Ovary (tissue), 9 donors: ENCODE data around the gene ERG. TPM values are rescaled to one million over a fixed set of nuclear protein-coding genes. Genes with fewer than 3 reads are reported as not detected.

Source experiments
- DNase-seq, 5 donors: peaks; one replicate each; pipeline ENCODE4 v3.0.0-alpha.2; 2019 to 2020
- H3K27ac ChIP-seq, 2 donors: fragments of 200-600 bp; one replicate each; pipeline versions ENCODE4 v1.5.1 to v1.8.0; 2019 to 2022
- H3K27me3 ChIP-seq: fragments of 200-600 bp; one replicate; pipeline ENCODE4 v1.8.0; 2022
- H3K36me3 ChIP-seq: fragments of 200-600 bp; sonication (generic); one replicate; pipeline ENCODE4 v1.5.1; 2019
- H3K4me1 ChIP-seq: one replicate; pipeline ENCODE4 v1.8.1; 2013; ENCODE audit warnings: mild to moderate bottlenecking, moderate library complexity; ENCODE audit not compliant: insufficient read depth
- H3K4me3 ChIP-seq: fragments of 200-600 bp; sonication (generic); one replicate; pipeline ENCODE4 v1.5.1; 2017
- H3K9me3 ChIP-seq, 2 donors: fragments of 200-600 bp in 1 of 2; sonication (generic) in 1 of 2; one replicate each; pipeline versions ENCODE4 v1.5.1 to v1.8.1; 2013 to 2019; ENCODE audit warnings: mild to moderate bottlenecking in 1 of 2, moderate library complexity in 1 of 2
- EP300 ChIP-seq: sonication (generic); formaldehyde crosslinking; IDR thresholded peaks from one replicate; pipeline ENCODE4 v1.6.1; 2017; ENCODE audit warnings: antibody characterized with exemption
- POLR2A ChIP-seq: fragments of 450-650 bp; IDR thresholded peaks from one replicate; pipeline ENCODE4 v1.6.1; 2017; ENCODE audit warnings: antibody characterized with exemption, mild to moderate bottlenecking, moderate library complexity
- WGBS, 3 donors: extraction: QIAGEN DNeasy Blood & Tissue Kit in 1 of 3; methylation state at CpG; one replicate each; pipeline versions ENCODE4 v1.1.5 to v1.1.7; 2013 to 2017; 5-methylcytosine and 5-hydroxymethylcytosine counted together
- intact Hi-C, 4 donors: fragments of 100-400 bp; cut with DNase I; formaldehyde crosslinking; loops; one replicate each; pipeline versions ENCODE4 v1.11.0 to v1.15.1; 2022 to 2023
- polyA plus RNA-seq, 2 donors: library from polyadenylated mRNA; stranded (reverse); fragments of 200-250 nt in 1 of 2; fragments of 350-450 nt in 1 of 2; fragmentation: Illumina TruSeq in 1 of 2; extraction: RNeasy Lipid Tissue Mini Kit (QIAGEN cat#74804) in 1 of 2; gene quantifications; one replicate each; pipeline ENCODE4 v1.2.3, GENCODE V29; 2013 to 2014
- total RNA-seq, 7 donors: library from RNA; depleted of rRNA in 2 of 7; stranded (reverse); fragments of >200 nt in 2 of 7; fragmentation: NEBNext Ultra II Directional in 3 of 7; extraction: Animal tissue kit (Norgen Biotek cat#: 25700) in 3 of 7; gene quantifications; one replicate each; pipeline versions ENCODE4 v1.1.0 to v1.2.4, GENCODE V29; 2016 to 2023
- TF ChIP-seq, protein P1 (sequence below), 3 donors: fragments of 450-650 bp in 2 of 3; fragments of 200-600 bp in 1 of 3; IDR thresholded peaks; one replicate each; pipeline versions ENCODE4 v1.5.1 to v1.8.0; 2016 to 2022; ENCODE audit warnings: antibody characterized with exemption in 3 of 3, mild to moderate bottlenecking in 1 of 3
- donor health status: DM: no; HTN: no; CAD: no; lungs with moderate emphysema.
- donor health status: DM: no; HTN: no; CAD: no.
- donor health status: Bipolar disorder and iron deficiency.
- donor health status: DM: yes; HTN: yes; CAD: no.
- donor health status: DM: no; HTN: no; CAD: no.
- donor health status: DM: yes; HTN: yes; CAD: no.

Gene ERG
- total and polyA plus RNA-seq, 9 donors: 3.8 to 23.1 (median 9.5) TPM

DNA sequence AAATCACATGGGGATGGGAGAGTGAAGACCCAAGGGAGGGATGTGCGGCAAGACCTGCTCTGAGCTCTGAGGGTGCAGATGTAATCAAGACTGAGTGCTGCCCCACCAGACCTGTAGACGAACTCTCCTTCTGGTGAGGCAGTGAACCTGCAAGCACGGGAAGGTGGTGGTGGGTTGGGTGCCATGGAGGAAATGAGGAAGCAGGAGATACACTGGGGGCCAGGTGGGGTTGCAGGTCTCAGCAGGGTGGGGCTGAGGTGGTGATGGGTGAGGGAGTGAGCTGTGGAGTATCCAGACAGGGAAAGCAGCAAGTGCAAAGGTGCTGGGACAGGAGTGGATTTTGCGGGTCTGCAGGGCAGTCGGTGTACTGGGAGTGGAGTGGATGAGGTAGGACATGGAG lies 139.2 kb downstream of the ERG start:
- no peaks in the 10 kb centered on the region for H3K4me1 ChIP-seq
- no peak overlapping the region for H3K27ac ChIP-seq
- H3K9me3 ChIP-seq: no peaks in the 10 kb centered on the region
- DNase-seq: no peak
- intact Hi-C loops: loop anchor here (5.0 to 10.0 kb wide), 4 partner anchors 142 to 684 kb away; no protein-coding TSS in a partner anchor
- no peaks in the 10 kb centered on the region for H3K36me3 ChIP-seq
- no peaks in the 10 kb centered on the region for H3K27me3 ChIP-seq
- WGBS, 3 donors: 84 to 93% (median 89%) methylated on average over 5 of the region's 5 CpGs
- TF ChIP-seq POLR2A: no peak
- TF ChIP-seq EP300: no peak
- TF ChIP-seq, protein P1, sequence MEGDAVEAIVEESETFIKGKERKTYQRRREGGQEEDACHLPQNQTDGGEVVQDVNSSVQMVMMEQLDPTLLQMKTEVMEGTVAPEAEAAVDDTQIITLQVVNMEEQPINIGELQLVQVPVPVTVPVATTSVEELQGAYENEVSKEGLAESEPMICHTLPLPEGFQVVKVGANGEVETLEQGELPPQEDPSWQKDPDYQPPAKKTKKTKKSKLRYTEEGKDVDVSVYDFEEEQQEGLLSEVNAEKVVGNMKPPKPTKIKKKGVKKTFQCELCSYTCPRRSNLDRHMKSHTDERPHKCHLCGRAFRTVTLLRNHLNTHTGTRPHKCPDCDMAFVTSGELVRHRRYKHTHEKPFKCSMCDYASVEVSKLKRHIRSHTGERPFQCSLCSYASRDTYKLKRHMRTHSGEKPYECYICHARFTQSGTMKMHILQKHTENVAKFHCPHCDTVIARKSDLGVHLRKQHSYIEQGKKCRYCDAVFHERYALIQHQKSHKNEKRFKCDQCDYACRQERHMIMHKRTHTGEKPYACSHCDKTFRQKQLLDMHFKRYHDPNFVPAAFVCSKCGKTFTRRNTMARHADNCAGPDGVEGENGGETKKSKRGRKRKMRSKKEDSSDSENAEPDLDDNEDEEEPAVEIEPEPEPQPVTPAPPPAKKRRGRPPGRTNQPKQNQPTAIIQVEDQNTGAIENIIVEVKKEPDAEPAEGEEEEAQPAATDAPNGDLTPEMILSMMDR (IDR thresholded peaks at IDR 0.05): no peak
- no peak overlapping the region for H3K4me3 ChIP-seq

- WGBS, 3 donors: 83 to 87% (median 84%) methylated on average over 3 of the region's 3 CpGs
- no peaks in the 10 kb centered on the region for H3K4me1 ChIP-seq
- H3K27ac ChIP-seq: no peak overlapping the region
- H3K4me3 ChIP-seq: no peak overlapping the region
- no peaks in the 10 kb centered on the region for H3K36me3 ChIP-seq
- H3K9me3 ChIP-seq: no peaks in the 10 kb centered on the region
- H3K27me3 ChIP-seq: no peaks in the 10 kb centered on the region
- intact Hi-C loops: loop anchor here (5.0 to 10.0 kb wide), 4 partner anchors 141 to 684 kb away; no protein-coding TSS in a partner anchor
- TF ChIP-seq POLR2A: no peak
- TF ChIP-seq, protein P1 (IDR thresholded peaks at IDR 0.05): no peak
- TF ChIP-seq EP300: no peak
- DNase-seq: no peak
Observed at GRCh38 chr21:38358666-38359065, 139.6 kb downstream of the ERG start.

DNA sequence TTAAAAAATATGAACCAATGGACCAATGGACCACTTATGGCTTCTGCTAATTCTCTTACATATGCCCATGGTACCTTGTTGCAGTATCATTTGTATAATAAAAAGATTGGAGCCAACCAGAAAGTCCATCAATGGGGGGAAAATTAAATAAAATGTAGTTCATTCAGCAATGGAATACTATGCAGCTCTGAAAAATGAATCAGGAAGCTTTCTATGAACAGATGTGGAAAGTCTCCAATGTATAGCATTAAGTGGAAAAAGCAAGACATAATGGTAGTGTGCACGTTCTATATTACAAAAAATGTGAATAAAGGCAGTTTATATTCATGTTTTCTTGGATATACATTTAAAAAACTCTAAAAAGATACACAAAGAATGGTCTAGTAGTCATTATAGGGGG lies 140.2 kb downstream of the ERG start:
- Histone ChIP-seq H3K27ac (no peak overlapping the region), H3K9me3 (no peaks in the 10 kb centered on the region), H3K4me3 (no peak overlapping the region), H3K27me3 (no peaks in the 10 kb centered on the region), H3K36me3 (no peaks in the 10 kb centered on the region), H3K4me1 (no peaks in the 10 kb centered on the region)
- WGBS, 3 donors: 81 to 85% (median 84%) methylated on average over 1 of the region's 1 CpG
- no peak for DNase-seq
- intact Hi-C loops: loop anchor here (5.0 to 10.0 kb wide), 4 partner anchors 141 to 683 kb away; no protein-coding TSS in a partner anchor
- TF ChIP-seq EP300: no peak
- TF ChIP-seq, protein P1 (IDR thresholded peaks at IDR 0.05): no peak
- no peak for TF ChIP-seq POLR2A

GRCh38 chr21:38356883-38357625 lies 141.2 kb downstream of the ERG start:
- Histone ChIP-seq H3K4me3 (no peak overlapping the region), H3K27me3 (no peaks in the 10 kb centered on the region), H3K36me3 (no peaks in the 10 kb centered on the region), H3K4me1 (no peaks in the 10 kb centered on the region), H3K9me3 (no peaks in the 10 kb centered on the region), H3K27ac (no peak overlapping the region)
- WGBS, 3 donors: 79 to 87% (median 86%) methylated on average over 14 of the region's 14 CpGs
- DNase-seq: no peak
- intact Hi-C loops: loop anchor here (5.0 to 10.0 kb wide), 4 partner anchors 140 to 682 kb away; no protein-coding TSS in a partner anchor
- TF ChIP-seq POLR2A (no peak), EP300 (no peak)
- TF ChIP-seq, protein P1 (IDR thresholded peaks at IDR 0.05): no peak
